Globus pallidus (tissue), 1 donor: ENCODE measurements around the gene CDK5R2.
A peak's percentile ranks its signal among the peaks of the same experiment; 100 is the strongest.

Experiments
- DNase-seq: peaks from one replicate; pipeline ENCODE4 v3.0.0-alpha.2; 2015; ENCODE audit warnings: low spot score

CDK5R2 gene

DNA sequence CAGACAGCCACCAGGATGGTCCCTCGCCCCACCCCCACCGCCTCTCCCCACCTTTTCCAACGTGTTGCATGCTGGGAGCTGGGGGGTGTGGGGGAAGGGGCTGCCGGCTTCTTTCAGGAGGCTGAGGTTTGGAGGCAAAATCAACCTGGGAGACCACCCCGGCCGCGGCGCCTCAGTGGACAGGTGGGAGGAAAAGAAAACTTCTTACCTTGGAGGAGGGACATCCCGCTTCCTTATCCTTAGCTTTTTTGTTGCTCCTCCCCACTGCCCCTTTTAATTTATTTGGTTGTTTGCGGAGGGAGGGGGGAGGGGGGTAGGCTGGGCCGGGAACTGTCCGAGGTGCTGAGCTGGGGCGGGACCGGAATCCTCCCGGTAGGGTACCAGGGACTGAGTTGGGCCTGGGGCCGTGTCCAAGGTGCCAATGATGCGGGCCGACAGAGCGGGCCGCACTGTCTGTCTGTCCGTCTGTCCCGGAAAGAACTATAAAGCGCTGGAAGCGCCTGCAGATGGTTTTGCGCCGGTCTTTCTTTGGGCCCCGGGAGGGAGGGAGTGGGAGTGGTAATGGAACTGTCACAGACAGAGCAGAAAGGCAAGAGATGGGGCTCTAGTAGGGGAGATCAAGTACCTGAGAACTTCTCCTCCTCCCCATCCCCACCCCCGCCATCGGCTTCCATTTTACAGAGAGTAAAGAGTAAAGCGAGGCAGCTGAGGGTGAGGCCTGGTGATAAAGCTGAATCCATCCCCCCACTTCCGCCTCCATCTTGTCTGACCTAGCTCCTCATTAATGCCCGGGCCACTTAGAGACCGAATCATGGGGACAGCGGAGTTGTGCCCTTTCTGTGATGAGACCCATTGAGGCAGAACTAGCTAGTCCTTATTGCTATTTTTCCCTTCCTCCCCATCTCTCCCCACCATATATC is 2.4 kb downstream of the CDK5R2 start:
- no peak for DNase-seq

DNA sequence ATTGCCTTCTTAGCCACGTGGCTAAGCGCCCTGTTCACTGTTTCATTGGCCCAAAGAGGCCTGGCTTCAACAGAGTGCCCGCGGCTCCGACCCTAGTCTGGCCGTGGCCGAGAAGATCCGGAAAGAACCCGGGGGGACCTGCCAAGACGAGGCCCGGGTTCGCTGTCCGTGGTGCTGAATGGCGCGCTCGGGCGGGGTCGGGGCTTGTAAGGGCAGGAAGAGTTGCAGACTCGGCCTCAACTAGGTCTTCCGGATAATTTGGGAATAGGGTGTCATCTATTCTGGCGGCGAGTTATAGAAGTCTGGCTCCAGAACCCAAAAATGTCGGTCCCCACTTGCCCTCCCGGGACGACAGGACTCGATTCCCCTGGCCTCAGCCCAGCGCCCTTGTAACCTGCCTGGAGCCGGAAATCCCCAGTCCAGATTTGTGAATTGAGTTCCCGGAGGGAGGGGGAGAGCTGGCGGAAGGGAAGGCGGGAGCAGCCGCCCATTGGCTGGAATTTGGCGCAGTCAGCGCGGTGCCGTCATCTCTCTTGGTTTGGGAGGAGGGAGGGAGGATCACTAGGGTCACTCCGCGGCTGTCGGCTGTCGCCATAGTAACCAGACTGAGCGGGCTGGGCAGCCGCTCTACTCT is 3.5 kb downstream of the CDK5R2 start:
- peak; percentile 43 for DNase-seq

DNA sequence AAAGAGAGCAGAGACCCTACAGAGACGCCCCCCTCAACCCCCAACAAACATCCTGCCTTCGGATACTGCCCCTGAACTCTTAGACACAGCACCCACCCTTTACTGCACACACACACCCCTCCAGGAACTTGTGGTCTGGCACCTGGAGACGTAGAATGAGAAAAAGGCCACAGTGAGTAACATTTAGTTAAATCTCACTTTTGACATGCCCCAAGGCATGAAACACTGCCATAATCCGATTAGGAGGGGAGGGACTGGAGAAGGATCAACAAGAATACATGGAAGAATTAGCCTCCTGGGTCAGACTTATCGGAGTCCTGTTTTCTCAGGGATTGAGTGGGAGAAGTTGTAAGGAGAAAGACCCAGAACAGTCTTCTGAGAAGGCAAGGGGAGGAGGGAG is 4.1 kb downstream of the CDK5R2 start:
- no peak for DNase-seq

DNA sequence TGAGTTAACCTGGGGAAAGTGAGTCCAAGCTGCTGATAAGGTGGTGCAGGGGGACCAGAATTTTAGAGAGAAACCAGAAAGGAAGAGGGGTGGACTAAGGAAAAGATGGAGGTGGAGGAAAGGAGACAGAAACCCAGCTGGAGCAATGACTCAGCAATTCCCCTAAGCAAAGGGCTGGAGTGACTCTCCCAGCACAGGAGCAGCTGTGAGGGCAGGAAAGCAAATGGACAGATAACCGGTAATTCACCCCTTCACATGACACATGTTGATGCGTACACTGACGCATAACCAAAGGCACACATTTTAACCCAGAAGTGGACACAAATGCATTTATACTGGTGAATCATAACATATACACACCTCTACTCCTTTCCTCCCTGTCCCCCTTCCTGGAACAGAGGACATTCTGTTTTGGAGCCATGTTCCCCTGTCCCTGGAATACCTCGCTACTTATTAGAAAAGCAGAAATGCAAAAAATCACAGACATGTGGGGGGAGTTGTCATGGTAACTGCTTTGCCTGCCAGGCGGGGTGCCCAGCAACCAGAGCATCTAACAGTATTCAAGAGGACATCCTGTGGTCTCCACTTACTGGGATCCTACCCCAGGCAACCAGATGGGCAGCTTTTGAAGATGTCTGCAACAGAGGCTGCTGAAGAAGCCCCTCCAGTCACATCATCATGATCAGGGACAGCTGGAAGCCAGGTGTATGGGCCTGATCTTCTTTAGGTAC is 4.7 kb downstream of the CDK5R2 start:
- no peak for DNase-seq

DNA sequence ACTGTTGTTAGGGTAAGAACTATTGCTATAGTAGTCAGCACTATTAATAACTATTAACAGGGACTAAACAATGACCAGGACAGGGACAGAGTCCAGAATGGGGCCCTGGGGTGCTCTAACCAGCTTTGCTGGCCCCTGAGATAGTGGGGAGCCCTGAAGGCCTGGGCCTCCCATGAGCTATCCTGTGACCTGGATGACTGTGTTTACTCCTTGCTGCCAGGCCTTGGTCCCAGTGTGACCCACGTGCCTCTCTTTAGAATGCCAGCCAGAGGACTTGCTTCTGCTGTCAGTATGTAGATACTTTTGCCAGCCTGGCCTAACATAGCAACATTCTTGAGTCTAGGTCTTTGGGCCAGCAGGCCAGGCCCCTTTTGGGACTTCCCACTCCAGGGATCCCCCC is 11.4 kb downstream of the CDK5R2 start:
- no peak for DNase-seq

DNA sequence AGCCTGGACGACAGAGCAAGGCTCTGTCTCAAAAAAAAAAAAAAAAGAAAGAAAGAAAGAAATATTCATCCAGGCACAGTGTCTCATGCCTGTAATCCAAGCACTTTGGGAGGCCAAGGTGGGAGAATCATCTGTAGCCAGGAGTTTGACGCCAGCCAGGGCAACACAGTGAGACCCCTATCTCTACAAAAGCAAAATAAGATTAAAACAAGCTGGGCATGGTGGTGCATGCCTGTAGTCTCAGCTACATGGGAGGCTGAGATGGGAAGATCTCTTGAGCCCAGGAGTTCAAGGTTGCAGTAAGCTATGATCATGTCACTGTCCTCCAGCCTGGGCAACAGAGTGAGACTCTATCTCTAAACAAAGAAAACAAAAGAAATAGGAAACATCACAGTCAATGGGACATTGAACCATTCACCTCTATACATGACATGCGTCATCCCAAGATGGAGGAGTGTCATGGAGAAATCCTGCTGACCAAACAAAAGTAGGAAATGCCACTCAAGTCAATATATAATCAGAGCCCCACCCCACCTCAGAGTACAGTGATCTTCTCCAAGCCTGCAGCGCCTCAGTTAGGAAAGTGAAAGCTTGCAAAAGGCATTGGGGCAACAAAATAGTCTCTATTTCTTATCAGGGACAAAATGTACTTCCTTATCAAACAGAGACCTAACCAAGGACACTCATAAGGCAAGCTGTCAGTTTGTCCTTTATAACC is 15.8 kb downstream of the CDK5R2 start:
- DNase-seq, result no peak

DNA sequence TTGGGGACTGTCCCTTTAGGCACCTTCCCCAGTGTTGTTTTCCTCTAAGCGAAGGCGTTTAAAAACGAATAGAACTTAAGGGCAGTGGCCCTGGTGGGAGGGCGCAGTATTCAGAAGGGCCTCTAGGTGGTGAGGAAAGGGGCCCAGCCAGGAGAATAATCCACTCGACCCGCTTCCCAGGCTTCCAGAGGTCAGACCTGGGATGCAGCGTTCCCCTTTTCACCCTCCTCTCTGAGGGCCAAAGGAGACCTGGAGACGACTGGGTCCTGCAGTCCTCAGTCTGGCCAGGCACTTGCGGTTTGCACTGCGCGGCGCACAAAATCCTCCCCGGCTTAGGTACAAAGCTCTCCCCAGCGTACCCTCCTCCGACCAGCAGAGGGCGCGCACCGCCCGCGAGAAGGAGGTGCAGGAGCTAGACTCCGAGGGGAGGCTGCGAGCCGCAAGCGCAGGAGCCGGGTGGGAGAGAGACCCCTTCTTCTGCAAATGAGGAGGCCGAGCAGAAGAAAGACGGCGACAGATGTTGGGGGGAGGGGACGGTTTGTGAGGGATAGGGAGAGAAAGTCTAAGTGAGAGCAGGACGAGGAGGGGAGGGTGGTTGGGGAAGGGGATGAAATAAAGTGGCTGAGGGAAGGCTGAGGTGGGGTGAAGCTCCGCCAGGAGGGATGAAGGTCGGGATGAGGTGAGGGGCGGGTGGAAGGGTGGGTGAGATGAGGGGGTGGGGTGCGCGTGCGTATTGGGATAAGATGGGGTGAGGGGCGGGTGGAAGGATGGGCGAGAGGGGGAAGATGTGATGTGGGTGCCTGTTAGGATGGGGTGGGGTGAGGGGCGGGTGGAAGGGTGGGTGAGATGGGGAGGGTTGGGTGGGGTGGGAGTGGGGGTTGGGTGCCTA is 20.6 kb downstream of the CDK5R2 start:
- DNase-seq, result peak; percentile 50

DNA sequence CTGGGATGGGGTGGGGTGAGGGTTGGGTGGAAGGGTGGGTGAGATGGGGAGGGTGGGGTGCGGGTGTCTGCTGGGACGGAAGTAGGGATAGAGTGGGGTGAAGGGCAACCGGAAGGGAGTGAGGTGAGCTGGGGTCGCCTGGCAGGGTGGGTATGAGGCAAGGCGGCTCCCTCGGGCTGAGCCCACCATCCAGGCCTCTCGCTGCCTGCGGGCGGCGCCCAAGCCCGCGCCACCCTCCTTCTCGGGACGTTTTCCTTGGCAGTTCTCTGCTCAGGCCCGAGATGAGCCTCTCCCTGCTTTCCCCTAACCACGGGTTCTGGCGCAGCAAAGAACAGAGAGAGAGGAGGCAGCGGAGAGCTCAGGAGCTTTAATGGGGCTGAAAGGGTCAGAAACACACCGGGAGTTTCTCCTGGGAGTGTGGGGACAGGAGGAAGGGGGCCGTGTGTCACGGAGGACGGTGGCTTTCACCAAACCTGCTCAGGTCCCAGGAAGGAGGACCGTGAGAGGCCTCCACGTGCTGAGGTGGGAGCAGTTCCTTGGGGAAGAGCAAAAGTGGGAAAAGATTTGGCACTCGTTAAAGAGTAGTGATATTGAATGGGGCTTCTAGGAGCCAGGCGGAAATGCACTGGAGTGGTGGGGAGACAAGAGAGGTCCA is 21.4 kb downstream of the CDK5R2 start:
- no peak for DNase-seq

DNA sequence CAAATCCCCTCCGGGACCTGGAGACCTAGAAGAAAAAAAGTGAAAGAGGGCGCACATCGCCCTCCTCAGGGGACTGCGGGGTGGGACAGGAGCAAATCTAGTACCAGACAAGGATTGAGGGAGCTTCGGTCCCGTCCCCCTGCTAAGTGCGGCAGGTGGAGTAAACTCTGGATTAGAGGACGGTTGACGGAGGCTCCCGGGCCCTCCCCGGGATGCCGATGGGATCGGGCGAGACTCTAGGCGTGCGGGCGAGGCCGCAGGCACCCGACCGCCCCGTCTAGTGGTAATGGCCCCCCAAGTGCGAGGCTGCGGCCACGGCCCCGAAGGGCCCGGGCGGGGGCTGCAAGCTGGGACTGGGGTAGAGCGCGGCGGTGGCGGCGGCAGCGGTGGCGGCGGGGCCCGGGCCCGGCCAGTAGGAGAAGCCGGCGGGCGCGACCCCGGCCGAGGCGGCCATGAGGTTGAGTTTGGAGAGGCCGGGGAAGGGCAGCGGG is 22.0 kb downstream of the CDK5R2 start:
- DNase-seq, result no peak

DNA sequence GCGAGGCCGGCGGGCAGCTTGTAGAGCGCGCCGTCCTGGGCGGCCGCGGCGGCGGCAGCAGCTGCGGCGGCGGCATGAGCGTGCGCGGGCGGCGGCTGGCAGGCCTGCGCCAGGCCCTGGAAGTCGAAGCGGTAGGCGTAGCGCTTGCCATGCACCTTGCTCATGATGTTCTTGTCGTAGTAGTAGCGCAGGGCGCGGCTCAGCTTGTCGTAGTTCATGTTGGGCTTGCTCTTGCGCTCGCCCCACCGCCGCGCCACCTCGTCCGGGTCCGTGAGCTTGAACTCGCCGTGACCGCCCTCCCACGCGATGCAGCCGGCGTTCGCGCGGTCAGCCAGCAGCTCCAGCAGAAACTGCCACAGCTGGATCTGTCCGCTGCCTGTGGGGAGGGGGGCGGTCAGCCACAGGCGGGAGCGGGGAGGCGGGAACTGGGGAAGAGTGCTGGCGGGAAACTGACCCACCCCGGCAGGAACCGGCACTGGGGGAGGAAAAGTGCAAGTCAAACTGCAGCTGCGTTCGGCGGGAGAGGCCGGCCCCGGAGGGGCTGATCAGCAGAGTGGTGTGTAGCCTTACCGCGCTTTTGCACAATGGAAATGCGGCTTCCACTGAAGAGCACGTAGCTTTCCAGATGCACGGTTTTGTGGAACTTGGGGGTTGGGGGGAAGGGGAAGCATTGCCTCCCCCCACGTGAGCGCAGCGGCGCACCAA is 22.6 kb downstream of the CDK5R2 start:
- no peak for DNase-seq

DNA sequence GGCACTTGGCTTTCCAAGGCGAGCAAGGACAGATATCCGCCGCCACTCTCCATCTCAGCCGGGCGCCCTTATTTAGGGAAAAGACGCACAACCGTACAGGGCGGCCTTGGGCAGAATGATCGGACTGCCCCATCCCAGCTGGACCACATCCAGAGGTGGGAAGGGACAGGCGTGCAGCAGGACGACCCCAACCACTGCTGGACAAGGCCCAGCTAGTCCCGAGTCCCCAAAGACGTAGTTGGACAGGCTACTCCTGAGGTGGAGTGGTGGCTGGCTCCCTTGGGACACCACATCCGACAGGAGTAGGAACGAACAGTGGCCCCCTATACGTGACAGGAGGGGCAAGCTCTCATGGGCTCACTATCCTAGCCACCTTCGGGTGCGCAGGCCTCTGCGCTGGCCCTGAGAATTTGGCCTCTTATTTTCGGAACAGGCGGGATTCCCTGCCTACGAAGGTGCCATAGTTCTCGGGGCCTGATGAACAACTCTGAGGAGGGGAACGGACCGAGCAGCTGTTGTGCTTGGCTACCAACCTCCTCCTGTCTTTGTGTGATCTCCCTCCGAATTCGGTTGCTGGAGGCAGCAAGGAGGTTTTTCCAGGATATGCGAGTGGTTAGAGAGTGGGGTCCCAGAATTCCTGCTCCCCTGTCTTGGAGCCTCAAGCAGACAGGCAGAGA is 23.3 kb downstream of the CDK5R2 start:
- DNase-seq, result no peak

DNA sequence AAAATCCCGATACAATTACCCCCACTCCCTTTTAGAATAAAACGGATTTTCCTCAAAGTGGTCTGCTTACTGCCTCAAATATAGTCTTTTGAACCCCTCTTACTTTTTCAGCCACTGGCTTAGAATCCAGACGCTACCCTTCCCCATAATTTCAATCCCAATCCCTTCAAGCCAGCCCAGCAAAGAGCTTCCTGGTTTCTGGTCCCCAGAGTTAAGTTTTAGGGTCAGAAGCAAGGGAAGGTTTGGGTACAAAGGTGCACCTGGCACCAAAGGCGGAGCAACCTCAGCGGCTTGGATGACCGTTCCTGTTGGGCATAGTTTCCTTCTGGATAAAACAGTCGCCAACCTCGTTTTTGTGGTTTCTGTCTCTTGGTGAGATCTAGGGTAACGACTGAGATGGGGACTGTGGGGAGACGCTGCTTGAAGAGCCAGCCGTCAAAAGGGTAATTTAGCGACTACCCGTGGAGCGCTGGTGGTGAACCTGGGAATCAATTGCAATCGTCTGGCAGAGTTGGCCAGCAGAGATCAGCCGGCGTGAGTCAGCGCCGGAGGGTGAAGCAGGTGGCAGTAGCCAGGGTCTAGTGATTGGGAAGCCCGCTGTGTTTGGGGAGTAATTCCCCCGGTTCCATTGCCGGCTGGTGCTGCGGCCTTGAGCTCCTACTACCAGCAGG is 23.9 kb downstream of the CDK5R2 start:
- DNase-seq, result no peak

DNA sequence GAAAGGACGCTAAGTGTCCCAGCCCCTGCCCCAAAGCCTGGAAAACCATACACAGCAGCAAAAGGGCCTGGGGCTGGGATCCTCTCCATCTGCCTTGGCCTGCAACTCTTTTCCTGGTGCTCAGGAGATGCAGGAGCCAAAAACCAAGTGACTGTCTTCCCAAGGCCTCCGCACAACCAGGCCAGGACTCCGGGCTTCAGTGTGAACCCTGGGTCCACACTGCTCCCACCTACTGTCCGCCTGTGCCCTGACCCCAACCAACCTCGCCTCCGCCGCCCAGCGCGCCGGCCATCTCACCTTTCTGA is 24.4 kb downstream of the CDK5R2 start:
- no peak for DNase-seq

DNA sequence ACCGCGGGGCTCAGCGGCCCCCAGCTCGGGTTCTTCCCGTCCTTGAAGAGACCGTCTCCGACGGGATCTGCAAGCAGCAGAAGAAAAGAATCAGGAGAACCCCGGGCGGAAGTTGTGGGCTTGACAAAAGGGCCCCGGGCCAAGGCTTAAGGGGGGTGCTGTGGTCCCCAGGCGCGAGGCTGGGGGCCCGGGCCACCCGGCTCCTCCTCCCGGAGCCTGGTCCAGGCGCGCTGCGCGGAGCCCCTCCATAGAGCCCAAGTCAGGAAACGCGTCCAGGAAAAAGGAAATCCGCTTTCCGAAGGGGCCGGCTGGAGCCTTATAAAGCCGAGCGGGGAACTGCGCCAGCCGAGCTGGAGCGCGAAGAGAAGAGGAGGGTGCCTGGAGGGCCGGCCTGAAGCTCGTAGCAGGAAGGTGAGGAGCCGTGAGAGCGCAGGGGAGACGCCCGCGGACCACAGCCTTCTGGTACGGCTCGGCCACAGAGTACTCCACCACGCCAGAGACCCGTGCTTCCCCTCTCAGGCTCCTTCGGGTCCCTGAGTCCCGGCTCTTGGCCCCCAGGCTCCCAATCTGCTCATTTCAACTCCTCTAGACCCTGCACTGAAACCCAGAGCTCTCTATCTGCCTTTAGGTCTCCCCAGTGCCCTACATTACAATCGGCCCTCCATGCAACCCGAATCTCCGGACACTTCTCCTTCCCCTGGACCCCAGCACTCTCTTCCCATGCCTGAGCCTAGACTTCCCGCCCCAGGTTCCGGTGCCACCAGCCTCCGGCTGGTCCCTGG is 25.0 kb downstream of the CDK5R2 start:
- DNase-seq, result no peak

DNA sequence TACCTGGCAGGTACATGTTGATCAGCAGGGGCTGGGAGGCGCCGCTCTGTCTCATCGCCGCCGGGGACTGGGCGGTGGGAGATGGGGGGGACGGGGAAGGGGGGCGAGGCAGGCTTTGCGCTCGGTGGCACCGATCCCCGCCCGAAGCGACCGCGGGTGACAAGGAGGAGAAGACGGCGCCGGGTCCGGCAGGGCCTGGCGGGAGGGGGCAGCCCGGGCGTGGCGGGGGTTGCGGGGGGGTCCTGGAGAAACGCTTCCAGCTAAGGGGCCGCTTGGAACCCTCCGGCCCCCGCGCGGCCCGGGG is 25.5 kb downstream of the CDK5R2 start, which contains the start of gene FEV:
FEV (minus strand) TSS at position 164 of the 304 bp plus-strand sequence; CDS start at position 55, 109 bp downstream.
- DNase-seq, result no peak

DNA sequence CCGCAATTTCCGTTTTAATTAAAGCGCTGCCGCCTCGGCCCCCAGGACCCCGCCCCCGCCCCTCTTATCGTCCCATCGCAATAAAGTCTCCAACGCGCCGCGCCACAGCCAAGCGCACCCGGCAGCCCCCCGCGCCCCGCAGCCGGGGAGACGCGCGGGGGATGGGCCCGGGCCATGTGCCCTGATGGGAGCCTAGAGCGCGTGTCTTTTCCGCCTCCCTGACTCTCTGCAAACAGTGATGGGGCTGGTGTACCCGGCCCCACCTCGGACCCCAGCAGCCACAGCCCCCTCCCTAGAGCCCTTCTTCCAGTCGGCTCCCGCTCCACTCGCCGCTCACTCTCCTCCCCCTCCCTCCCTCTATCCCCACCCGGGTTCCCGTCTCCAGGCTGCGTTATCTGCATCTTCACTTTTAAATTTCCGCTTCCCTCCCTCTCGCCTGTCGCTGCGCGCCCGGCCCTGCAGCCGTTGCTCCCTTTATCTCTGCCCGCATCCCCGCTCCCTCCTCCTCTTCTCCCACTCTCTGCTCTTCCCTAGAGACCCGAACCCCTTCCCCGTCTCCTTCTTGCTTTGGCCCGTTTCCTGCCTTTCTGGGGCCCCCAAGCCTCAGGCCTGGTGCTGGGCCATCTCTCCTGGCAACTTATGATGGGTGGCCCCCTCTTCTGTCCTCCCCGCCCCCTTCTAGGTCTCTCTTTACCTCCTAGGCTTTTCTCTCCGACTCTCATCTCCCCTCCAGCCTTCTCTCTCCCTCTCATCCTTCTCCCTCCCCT is 26.0 kb downstream of the CDK5R2 start:
- DNase-seq, result no peak

DNA sequence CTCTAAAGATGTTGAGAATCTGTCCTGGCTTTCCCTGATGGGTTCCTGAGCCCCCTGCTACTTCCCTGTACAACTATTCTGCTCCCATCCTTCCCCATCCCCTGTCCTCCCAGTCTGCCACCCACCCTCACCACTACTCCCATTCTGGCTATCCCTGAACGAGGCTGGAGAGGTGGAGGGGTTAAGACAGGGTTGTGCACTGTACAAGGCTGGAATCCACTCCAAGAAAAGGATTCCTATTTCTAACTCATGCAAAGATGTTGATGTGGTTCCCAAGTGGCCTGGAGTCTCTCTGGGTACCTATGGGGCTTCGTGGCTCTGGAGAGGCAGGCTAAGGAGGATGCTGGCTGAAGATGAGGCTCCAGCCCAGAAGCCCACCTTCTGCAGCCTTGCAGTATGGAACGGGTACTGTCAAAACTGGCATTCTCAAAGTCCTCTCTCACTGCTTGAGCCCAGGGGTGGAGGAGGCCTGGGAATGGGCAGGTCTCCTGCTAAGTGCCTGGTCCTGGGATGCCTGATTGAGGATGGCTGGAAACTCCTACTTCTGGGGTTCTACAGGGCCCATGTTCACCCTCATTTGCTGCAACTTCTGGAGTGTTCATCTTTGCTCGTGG is 26.8 kb downstream of the CDK5R2 start:
- no peak for DNase-seq
